Activated CD4-positive, alpha-beta T cell treated with anti-CD3 and anti-CD28 coated beads, Interleukin-2, amount 50 U/mL, for 24 hours (primary cell): ENCODE results near the gene EPN2.
"Not testable (repeated sequence)": the region's sequence is repeated elsewhere in the genome, so short reads cannot be mapped to it uniquely, and the experiment has no call there.

Experiments
- DNase-seq, 2 donors: peaks; one replicate each; pipeline ENCODE4 v3.0.0-alpha.2; 2020; ENCODE audit warnings: low read depth in 1 of 2, low spot score in 1 of 2

EPN2 gene

DNA sequence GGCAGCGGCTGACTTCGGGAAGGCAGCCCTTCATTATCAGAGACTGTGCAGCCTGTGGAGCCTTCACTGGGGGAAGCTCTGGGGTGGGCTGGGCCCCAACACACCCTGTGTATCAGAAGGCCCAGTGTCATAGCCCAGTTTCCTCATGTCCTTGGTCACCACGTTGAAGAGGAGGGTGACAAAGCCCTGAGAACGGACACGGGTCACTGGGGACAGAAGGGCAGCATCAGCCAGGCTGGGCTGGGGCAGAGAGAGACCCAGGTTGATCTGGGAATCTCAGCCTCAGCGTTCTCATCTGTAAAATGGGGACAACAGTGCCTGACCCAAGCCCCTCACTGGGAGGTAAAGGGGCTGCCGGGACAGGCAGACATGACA lies 106.1 kb downstream of the EPN2 start:
- DNase-seq = no peak

DNA sequence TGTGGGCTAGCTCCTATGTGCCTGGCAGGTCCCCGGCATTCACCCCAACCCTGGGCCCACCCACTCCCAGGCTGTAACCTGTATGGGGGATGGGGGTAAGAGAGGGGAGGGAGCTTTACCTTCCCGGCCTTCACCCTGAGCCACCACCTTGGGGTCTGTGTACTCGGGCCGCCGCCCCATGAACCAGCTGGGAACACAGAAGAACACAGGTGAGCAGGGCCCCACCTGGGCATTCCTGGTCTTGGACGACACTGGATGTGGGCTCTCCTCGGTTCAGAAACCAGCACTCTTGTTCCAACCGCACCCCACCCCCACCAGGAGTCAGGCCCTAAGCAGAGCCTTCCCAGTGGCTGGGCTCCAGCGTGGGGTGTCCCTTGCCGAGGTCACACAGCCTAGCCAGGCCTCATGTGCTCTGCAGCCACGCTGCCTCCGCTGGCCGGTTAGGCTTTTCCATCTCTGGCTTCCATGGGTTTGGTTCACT lies 106.5 kb downstream of the EPN2 start:
- no peak for DNase-seq

DNA sequence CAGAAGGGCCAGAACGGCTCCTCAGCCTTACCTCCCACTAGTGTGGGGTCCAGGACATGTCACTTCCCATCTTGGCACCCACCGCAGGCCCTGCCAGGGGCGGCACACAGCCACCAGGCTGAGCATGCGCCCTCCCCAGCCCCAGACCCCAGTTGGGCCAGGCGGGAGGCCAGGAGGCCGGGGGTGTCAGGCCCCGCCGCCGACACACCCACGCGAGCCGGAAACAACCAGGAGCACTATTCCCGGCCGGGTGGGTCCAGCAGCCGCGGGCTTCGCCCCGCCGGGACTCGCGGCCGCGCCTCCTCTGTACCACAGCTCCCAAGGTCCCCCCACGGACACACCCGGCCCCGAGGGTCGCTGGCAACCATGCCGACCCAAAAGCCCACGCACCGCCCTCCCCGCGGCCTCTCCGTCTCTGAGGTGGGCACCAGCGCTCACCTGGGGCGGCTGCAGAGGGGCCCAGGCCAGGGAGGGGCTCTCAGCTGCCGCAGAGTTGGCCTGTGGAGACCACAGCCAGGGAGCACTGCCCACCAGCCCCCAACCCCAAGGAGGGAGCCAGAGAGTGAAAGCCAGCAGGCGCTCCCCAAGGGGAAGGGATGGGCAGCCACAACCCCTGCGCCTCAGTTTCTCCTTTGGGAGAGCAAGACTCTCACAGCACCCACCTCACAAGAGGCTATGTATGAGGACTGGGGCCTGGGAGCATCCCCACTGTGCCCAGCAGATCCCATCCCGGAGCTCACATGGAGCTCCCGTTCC lies 107.3 kb downstream of the EPN2 start:
- no peak for DNase-seq

DNA sequence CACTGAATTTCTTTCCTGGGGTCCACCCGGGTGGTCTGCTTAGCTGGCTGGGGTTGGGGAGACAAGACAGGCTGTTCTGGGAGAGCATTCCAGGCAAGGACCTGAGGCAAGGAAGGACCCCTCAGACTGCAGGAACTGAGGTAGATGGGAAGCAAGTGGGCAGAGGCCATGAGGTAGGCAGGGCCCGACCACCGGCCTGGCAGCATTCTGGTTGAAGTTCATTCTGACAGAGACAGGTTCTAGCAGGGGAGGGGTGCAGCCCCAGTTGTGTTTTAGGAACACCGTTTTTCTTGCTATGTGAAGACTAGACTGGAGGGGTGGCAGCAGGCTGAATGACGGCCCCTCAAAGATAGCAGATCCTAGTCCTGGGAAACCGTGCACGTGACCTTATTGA lies 107.9 kb downstream of the EPN2 start:
- DNase-seq = no peak

DNA sequence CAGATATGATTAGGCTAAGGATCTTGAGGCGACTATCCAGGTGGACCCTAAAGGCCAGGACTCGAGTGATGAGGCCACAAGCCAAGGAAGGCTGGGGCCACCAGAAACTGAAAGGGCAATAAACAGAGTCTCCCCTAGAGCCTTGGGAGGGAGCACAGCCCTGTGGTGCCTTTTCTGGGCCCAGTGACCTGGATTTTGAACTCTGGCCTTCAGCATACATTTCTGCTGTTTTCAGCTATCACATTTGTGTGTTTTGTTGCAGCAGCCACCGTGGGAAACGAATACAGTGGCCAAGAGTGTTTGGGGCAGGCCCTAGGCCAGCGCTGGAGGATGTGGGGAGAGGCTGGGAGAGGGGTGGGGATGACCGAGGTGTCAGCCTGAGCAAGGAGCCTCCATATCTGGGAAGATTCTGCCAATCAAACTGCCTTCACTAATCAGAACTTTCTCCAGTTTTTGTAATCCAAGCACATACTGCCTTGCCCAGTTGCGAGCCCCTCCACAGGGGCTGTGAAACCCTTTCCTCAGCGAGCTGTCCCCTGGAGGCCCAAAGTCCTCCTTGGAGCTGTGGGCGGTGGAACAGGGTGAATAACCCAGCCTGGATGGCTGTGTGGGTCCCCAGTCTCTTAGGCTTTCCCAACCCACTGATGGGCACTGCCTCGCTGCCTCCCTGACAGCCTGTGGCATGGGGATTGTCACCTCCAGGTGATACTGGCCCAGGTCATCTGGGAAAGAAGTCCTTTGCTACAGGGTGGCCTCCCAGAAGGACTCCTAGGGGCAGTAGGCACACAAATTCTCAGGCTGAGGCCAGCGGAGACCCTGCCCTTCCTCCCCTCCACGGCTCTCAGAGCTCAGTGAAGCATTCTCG lies 108.6 kb downstream of the EPN2 start:
- DNase-seq = no peak

DNA sequence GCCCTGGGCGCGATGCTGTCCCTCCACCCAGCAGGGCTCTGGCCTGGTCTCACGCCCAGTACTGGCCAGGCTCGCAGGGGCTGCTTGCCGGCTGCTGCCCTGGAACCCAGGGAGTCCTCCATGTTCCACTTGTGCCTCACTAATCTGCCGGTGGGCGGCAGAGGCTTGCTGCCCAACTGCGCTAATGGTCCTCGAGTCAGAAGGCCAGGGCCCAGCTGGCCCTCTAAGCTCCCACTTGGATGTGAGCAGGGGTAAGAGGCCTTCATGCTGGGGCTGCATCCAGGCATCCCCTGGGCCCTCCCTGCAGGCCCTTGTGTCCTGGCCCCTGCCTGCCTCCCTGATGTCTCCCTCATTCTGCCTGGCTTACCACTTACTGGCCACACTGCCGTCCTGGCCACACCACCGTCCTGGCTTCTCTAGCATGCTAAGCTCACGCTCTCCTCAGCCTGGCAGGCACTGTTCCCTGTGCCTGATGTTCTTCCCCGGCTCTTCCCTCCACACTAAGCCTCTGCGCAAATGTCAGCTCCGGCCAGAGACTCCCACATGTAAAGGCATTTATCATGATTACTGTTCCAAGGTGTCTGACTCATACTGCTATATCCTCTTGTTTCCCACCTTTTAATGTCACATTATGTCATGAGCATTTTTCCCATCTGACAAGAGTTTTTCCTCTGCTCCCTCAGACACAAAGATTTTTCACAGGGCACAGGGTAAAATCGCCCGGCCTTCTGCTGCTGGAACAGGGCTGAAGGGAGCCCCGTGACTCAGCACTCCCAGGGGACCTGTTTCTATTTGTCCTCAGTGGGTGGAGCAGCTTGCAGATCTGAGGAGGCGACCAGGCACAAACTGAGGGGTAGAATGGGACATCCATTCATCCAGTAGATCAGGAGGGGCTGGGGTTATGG lies 109.4 kb downstream of the EPN2 start:
- no peak for DNase-seq

DNA sequence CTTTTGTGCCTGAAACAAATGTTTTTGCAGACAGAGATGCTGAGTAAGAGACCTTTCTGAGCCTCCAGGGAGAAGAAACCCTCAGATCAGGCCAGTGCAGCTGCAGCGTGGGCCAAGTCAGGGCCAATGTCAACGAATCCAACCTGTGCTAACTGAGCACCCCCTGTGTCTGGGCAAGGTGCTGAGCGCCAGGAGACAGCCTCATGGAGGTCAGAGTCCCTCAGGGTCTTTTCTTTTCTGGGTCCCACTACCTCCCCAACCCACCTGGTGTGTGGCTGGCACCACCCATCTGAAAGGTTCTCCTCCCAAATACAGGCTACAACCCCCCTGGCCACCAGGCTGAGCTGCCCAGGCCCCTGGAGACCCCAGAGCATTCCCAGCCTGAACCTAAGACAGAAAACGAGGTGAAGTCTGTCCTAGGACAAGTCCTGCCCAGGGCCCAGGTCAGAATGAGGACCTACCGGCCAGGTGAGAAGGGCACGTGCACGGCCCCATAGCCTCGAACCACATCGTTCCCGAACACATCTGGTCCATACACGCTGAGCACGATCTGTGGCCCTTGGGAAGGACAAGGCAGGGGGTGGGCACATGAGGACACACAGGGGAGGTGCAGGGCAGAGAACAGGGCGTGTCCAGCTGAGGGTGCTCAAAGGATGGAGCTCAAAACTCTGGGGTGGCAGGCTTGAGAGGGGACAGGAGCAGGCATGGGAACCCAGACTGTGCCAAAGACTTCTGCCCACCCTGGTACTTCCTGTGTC lies 110.3 kb downstream of the EPN2 start:
- no peak for DNase-seq

DNA sequence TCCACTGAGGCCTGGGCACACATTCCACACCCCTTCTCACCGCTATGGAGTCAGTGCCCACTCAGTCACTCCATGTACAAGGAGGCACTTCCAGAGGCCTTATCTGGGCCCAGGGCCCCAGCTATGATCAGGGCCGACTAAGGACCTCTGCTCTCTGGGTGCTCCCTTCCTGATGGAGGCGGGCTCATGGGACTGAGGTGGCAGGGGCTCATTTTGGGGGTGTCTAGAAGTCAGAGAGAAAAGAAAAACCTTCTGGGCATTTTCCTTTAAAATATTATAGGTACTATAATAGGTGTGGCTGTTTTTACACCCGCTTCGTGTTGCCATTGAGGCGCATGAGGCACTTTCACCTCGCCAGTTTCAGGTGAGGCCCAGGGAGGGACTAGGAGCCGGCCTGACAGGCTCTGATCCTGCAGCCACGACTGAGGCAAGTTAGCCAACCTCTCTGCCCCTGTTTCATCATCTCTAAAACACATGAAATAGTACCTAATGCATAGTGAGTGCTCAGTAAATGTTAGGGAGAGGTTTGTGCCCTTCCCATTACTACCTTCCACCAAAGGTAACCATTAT lies 111.0 kb downstream of the EPN2 start:
- DNase-seq = no peak

DNA sequence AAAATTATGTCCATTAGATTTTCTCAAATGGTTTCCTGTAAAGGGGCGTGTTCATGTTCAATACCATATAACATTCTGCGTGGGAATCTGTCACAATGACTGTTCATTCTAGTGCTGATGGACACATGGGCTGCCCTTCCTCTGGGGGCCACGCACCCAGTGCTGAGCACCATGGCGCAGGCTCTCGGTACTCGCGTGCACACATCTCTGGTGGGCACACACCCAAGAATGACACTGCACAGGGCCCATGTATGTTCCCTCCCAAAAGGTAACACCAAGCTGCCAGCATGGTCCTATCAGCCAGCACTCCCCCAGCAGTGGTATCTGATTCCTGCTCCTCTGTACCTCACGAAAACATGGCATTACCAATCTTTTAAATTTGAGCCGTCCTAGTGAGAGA lies 111.6 kb downstream of the EPN2 start:
- no peak for DNase-seq

DNA sequence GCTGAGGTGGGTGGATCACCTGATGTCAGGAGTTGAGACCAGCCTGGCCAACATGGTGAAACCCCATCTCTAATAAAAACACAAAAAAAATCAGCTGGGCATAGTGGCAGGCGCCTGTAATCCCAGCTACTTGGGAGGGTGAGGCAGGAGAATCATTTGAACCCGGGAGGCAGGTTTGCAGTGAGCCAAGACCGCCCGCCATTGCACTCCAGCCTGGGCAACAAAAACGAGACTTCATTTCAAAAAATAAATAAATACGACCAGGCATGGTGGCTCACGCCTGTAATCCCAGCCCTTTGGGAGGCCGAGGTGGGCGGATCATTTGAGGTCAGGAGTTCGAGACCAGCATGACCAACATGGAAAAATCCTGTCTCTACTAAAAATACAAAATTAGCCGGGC lies 116.2 kb downstream of the EPN2 start:
- DNase-seq = not testable (repeated sequence)

DNA sequence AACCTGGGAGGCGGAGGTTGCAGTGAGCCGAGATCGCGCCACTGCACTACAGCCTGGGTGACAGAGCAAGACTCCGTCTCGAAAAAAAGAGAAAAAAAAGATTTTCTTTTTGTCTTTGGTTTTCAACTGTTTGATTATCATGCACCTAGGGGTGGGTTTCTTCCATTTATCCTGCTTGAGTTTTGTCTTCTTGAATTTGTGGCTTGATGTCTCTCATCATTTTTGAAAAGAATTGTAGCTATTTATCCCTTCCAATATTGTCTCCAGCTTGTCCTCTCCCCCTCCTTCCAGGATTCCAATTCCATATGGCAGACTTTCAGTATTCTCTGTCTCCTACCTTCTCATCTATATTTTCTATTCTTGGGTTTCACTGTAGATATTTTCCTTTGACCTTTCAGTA lies 117.6 kb downstream of the EPN2 start:
- DNase-seq = no peak

DNA sequence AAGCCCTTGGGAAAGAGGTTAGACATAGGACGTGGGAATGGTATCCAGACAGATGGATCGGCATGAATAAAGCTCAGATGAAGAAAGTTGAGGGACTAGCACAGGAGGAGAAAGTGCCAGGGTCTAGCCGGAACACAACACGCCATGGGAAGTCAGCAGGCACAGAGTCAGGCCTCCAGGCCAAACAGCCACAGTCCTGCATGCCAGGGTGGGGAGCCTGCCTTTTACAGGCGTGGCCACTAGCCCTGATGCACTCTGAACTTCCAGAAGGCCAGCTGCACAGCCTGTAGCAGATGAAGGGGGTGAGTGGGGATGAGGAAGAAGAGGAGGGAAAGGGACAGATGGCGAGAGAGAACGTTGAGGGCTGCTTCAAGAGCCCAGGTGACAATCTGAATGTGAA lies 120.2 kb downstream of the EPN2 start:
- no peak for DNase-seq

DNA sequence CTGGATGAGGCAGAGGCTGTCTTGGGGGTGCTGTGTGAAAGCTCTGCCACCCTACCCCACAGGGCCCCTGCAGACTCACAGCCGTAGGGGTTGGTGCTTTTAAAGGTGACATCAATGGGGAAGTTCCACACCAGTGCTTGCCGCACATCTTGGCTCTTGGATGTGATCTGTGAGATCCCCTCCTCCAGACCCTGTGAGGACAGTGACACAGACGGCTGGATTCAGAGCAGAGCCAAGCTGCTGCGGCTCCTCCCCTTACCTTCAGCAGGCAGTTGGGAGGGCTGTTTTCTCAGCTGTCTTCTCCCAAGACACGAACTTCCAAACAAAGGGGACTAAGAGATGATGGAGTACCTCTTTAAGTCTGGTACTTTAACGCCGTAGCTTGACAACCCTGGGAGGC lies 120.6 kb downstream of the EPN2 start:
- DNase-seq = no peak

DNA sequence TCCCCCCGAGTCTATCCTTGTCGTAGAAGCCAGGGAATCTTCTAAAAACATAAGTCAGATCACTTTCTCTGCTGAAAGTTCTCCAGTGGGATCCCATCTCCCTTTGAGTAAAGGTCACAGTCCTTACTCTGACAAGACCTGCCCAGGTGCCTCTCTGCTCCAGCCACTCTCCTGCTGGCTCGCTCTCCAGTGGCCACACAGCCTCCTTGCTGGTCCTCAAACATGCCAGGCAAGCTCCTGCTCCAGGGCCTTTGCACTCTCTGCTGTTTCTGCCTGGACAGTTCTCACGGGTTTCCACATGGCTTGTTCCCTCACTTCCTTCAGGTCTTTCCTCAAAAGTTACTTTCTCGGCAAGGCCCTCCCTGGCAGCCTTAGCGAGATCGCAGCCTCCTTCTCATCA lies 122.0 kb downstream of the EPN2 start:
- no peak for DNase-seq

DNA sequence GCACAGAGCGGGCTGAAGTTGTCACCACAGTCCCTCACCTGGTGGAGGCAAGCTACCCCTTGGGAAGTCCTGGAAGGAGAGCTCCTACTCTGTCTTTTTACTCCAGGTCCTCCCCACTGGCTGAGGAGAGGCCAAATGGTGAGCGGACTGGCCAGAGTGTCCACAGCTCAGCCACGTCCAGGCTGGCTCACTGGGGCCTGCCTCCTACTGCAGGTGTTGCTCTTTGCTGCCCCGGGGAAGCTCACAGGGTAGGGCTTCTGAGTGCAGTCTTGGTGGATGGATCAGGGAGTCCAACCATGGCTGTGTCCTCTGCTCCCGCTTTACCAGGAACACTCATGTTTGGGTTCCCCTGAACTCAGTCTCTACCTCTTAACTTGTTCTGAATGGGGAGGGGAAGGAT lies 122.7 kb downstream of the EPN2 start:
- DNase-seq = no peak

DNA sequence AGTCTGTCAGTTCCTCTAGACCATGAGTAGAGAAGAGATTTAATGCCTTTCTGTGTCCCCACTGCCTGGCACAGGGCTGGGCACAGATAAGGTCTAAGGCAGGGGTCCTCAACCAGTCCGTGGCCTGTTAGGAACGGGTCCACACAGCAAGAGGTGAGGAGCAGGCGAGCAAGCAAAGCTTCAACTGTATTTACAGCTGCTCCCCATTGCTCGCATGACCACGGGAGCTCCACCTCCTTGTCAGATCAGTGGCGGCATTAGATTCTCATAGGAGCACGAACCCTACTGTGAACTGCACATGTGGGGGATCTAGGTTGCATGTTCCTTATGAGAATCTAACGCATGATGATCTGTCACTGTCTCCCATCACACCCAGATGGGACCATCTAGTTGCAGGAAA lies 123.6 kb downstream of the EPN2 start:
- no peak for DNase-seq

DNA sequence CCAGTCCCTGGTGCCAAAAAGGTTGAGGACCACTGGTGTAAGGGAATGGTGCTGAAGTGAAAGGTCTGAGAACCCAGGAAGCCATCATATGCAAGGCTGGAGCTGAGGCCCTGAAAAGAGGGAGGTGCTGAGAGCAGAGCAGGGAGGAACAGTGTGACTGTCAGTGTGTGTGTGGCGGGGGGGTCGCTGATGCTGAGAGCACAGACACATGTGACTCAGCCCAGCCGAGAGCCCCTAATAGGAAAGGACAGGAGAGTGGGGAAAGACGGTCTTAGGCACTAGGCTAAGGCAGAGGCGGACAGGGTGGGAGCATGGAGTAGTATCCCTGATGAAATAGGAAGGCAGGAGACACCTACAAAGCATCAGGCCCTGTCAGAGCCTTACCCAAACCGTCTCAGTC lies 124.2 kb downstream of the EPN2 start:
- no peak for DNase-seq

DNA sequence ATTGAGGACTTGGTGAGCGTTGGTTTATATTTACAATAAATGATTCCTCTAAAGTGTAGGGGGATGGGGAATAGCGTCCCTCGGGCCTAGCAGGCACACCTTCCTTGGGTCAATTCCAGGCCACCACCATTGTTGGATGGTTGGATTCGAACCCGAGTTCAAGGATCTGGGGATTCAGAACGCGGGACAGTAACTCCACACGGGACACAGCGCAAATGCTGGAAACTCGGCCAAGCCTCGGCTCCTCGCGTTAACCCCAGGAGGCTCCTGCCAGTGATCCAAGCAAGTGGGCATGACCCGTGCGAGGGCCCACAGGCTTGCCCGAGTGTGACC lies 124.7 kb downstream of the EPN2 start:
- no peak for DNase-seq

DNA sequence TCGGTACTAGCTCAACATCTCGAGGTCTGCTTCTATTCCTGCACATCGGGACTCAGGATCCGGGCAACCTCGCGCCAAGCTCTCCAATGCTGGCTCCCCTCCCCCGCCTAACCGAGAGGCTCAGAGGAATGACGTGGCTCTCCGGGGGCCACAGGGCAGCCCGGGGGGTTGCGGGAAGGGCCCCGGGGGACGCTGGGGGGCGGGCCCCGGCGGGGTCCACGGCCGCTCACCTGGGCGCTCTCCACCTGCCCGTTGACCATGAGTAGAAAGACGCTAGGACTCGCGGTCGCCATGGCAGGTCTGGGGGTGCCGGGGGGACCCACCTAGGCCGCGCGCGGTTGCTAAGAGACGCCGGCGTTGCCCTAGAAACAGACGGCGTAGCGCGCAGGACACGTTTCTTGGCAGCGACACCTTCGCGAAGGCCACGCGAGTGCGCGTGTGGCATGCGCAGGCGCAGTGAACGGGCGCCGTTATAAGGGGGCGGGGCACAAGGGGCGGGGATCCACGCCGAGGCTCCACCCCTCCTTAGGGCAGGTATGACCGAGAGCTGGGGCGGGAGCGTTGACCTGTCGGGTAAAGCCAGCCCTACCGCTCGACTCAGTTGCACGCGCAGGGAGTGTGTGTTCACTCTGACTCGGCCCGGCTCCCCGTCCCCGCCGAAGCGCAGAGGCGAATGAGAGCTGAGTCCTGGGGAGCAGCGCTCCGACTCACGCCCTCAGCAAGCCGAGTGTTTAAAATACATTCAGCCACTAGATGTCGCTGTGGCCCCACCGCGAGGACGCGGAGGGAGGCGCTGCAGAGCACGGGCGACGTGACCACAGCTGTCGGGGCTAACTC lies 125.3 kb downstream of the EPN2 start, which contains the start of gene B9D1:
TSS of gene B9D1 (minus strand) at position 447 of the 837 bp plus-strand sequence. CDS start at position 293, 154 bp downstream.
- DNase-seq = peak; percentile 89 to 95

DNA sequence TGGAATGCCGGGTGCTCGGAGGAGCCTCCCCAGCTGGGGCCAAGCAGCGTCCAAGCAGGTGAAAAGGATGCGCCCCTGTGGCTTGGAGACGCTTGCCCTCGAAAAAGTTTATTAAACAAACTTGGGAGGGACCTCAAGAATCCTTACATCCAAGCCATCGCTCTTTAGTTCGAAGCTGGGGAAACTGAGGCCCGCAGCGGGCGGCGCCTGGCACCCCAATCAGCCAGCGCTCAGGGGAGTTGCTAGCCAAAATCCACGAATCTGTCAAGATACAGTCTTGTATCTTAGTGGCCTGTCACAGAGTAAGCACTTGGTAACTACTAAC lies 125.9 kb downstream of the EPN2 start:
- DNase-seq = no peak
